Measurements from ENCODE around the gene B4GALT6. TPM values are rescaled to one million over a fixed set of nuclear protein-coding genes. Genes with fewer than 3 reads are reported as not detected.

B4GALT6 gene
- total and polyA plus RNA-seq, 9 of the 15 experiments (the other 6 are each of a cell fraction or from before 2014, with no cell fraction given) = 0.03 to 0.27 (median 0.08) TPM

- Histone ChIP-seq H3K4me1 (replicated peaks in 1 of 2; ENCODE audit: control insufficient read depth in 2 of 2, insufficient read depth in 2 of 2, low read length in 2 of 2) (peaks cover 0 to 6% of the 10 kb centered on the region in 2 experiments; a peak in 1 of 5 replicates), H3K9me1 (ENCODE audit: control insufficient read depth, insufficient read depth, low read length) (no peaks in the 10 kb centered on the region), H3K79me2 (ENCODE audit: control insufficient read depth, insufficient read depth, low read length) (no peaks in the 10 kb centered on the region), H3K27ac (ENCODE audit: extremely low read depth, low read depth, low read length) (no peak overlapping the region), H3K4me3 (no peak overlapping the region), H3K9ac (ENCODE audit: insufficient read depth in 1 of 2, low read depth in 2 of 2, low read length in 2 of 2) (no peak overlapping the region), H2AFZ (ENCODE audit: low read depth, low read length) (no peak overlapping the region), H3K9me3 (replicated peaks; ENCODE audit: control insufficient read depth, insufficient read depth, low read depth, low read length) (no peaks in the 10 kb centered on the region; the same call in none of the 2 replicates), H3K27me3 (ENCODE audit: control insufficient read depth in 2 of 2, insufficient read depth in 2 of 2, low read length in 2 of 2) (peaks cover 6 to 12% of the 10 kb centered on the region in 2 experiments; a peak in 4 of 5 replicates), H3K36me3 (ENCODE audit: control insufficient read depth, insufficient read depth, low read length) (no peaks in the 10 kb centered on the region), H4K20me1 (replicated peaks; ENCODE audit: control insufficient read depth, insufficient read depth, low read length) (no peaks in the 10 kb centered on the region), H3K4me2 (ENCODE audit: insufficient read depth, low read length) (no peak overlapping the region)
- no peak for DNase-seq (ENCODE audit: extremely low read depth in 1 of 4, low spot score in 3 of 4)
- no peak for TF ChIP-seq STAT6 (CRISPR knock-in tag; IDR thresholded peaks at IDR 0.05)
- peak; percentile 65; the same call in 1 of the 2 replicates for TF ChIP-seq CBX5 (IDR thresholded peaks at IDR 0.05; ENCODE audit: borderline replicate concordance, low read depth)
- no peak for ATAC-seq
- in situ Hi-C loops (cut with MboI) = no loop called here
- WGBS (ENCODE audit: insufficient coverage, low coverage, missing lambda C conversion rate) = 16% methylated on average over 7 of the region's 7 CpGs
- intact Hi-C loops (cut with micrococcal nuclease) = loop anchor here (5.0 to 10.0 kb wide), 3 partner anchors 258 to 725 kb away; no protein-coding TSS in a partner anchor
- no peak for FAIRE-seq
- no TSS peak for BruUV-seq (replicated peaks)
- POLR2A ChIA-PET = no interaction called here
- CTCF ChIA-PET (ENCODE audit: low intra/inter-chr PET ratio) = no interaction called here
Measured at GRCh38 chr18:31719363-31720006, 35.1 kb upstream of the B4GALT6 start.
